Stomach (tissue), 9 donors: ENCODE measurements around the gene UBE4B. TPM values are rescaled to one million over a fixed set of nuclear protein-coding genes. Genes with fewer than 3 reads are reported as not detected.

Experiments
- DNase-seq, 2 donors: peaks; one replicate each; pipeline versions ENCODE4 v3.0.0 to v3.0.0-alpha.2; 2013 to 2019
- H3K27ac ChIP-seq, 5 donors: fragments of 200-600 bp in 4 of 5; sonication (generic) in 4 of 5; one replicate each; pipeline ENCODE4 v1.5.1; 2013 to 2019; ENCODE audit warnings: mild to moderate bottlenecking in 1 of 5, moderate library complexity in 1 of 5
- H3K27me3 ChIP-seq, 3 donors: fragments of 200-600 bp; sonication (generic); one replicate each; pipeline ENCODE4 v1.5.1; 2017 to 2019; ENCODE audit warnings: mixed run types in 1 of 3
- H3K36me3 ChIP-seq, 4 donors: fragments of 200-600 bp; sonication (generic); 1 replicate in 3 of 4; 2 replicates in 1 of 4; pipeline ENCODE4 v1.5.1; 2016 to 2019
- H3K4me1 ChIP-seq, 4 donors: fragments of 200-600 bp; sonication (generic); one replicate each; pipeline ENCODE4 v1.5.1; 2016 to 2019
- H3K4me3 ChIP-seq, 4 donors: fragments of 200-600 bp; sonication (generic) in 3 of 4; one replicate each; pipeline ENCODE4 v1.5.1; 2016 to 2019; ENCODE audit warnings: mild to moderate bottlenecking in 1 of 4
- H3K9me3 ChIP-seq, 4 donors: fragments of 200-600 bp; sonication (generic); one replicate each; pipeline ENCODE4 v1.5.1; 2016 to 2019
- EP300 ChIP-seq: sonication (generic); formaldehyde crosslinking; IDR thresholded peaks from one replicate; pipeline ENCODE4 v1.6.1; 2017; ENCODE audit warnings: antibody characterized with exemption
- POLR2A ChIP-seq, 4 donors: fragments of 450-650 bp; IDR thresholded peaks; one replicate each; pipeline ENCODE4 v1.6.1; 2016; ENCODE audit warnings: antibody characterized with exemption in 4 of 4, control low read depth in 2 of 4, mild to moderate bottlenecking in 1 of 4, moderate library complexity in 1 of 4
- POLR2AphosphoS5 ChIP-seq, 3 donors: sonication (generic); formaldehyde crosslinking; IDR thresholded peaks; one replicate each; pipeline ENCODE4 v1.6.1; 2016; ENCODE audit warnings: antibody characterized with exemption in 3 of 3
- WGBS, 5 donors: extraction: QIAGEN DNeasy Blood & Tissue Kit in 3 of 5; methylation state at CpG; one replicate each; pipeline versions ENCODE4 v1.1.5 to v1.1.7; 2013 to 2018; 5-methylcytosine and 5-hydroxymethylcytosine counted together
- intact Hi-C: fragments of 100-400 bp; cut with DNase I; formaldehyde crosslinking; loops from one replicate; pipeline ENCODE4 v1.15.1; 2023; ENCODE audit warnings: low total_unique reads
- polyA plus RNA-seq, 3 donors: library from polyadenylated mRNA; stranded (reverse); fragments of 200-250 nt; gene quantifications; one replicate each; pipeline ENCODE4 v1.2.3, GENCODE V29; 2013
- total RNA-seq, 5 donors: library from RNA; depleted of rRNA; stranded (reverse); fragments of >200 nt; gene quantifications; one replicate each; pipeline versions ENCODE4 v1.1.0 to v1.2.3, GENCODE V29; 2014 to 2016
- TF ChIP-seq, protein P1 (sequence below), 7 experiments: fragments of 450-650 bp in 4 of 7; fragments of 200-600 bp in 3 of 7; sonication (generic) in 3 of 7; IDR thresholded peaks; one replicate each; pipeline ENCODE4 v1.5.1; 2016 to 2019; ENCODE audit warnings: antibody characterized with exemption in 7 of 7, control low read depth in 2 of 7, mild to moderate bottlenecking in 1 of 7
- donor health status: healthy with polysubstance abuse.
- donor health status: Bipolar disorder and iron deficiency.
- donor health status: healthy.

UBE4B gene
- total and polyA plus RNA-seq, 8 donors = 13.3 to 82.9 (median 39.5) TPM

DNA sequence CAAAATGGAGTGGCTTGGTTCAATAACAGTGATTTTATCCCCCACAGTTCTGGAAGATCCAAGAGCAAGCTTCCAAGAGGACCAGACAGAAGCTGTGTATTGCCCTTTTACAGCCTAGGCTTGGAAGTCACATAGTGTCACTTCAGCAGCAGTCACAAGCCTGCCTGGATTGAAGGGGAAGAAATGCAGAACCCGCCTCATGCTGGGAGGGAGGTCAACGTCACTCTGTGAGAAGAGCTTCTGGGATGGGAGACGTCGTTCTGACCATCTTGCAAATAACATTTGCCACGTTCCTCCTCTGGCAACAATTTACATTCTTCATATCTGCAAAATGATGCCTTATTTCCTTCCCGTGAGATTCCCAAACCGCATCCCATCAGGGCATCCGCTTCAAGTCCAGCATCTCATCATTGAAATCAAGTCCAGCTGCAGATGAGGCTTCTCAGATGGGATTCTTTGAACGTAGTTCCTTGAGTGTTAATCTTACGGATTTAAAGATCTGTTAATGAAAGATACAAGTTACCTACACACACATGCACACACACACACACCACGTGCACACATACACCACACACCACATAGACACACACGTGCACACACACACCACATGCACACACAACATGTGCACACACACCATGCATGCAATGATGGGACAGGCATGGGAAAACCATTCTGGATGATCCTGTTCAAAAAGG lies 153.7 kb downstream of the UBE4B start:
- H3K9me3 ChIP-seq = no peaks in the 10 kb centered on the region
- H3K4me1 ChIP-seq = no peaks in the 10 kb centered on the region
- TF ChIP-seq EP300 = no peak
- TF ChIP-seq POLR2AphosphoS5 (IDR thresholded peaks at IDR 0.05) = no peak
- TF ChIP-seq POLR2A (IDR thresholded peaks at IDR 0.05) = no peak
- TF ChIP-seq, protein P1, sequence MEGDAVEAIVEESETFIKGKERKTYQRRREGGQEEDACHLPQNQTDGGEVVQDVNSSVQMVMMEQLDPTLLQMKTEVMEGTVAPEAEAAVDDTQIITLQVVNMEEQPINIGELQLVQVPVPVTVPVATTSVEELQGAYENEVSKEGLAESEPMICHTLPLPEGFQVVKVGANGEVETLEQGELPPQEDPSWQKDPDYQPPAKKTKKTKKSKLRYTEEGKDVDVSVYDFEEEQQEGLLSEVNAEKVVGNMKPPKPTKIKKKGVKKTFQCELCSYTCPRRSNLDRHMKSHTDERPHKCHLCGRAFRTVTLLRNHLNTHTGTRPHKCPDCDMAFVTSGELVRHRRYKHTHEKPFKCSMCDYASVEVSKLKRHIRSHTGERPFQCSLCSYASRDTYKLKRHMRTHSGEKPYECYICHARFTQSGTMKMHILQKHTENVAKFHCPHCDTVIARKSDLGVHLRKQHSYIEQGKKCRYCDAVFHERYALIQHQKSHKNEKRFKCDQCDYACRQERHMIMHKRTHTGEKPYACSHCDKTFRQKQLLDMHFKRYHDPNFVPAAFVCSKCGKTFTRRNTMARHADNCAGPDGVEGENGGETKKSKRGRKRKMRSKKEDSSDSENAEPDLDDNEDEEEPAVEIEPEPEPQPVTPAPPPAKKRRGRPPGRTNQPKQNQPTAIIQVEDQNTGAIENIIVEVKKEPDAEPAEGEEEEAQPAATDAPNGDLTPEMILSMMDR (IDR thresholded peaks at IDR 0.05) = no peak
- no peaks in the 10 kb centered on the region for H3K27me3 ChIP-seq
- no peak overlapping the region for H3K4me3 ChIP-seq
- 86 to 93% (median 89%) methylated on average over 12 of the region's 12 CpGs for WGBS, 5 donors
- intact Hi-C loops = no loop called here
- no peak for DNase-seq
- H3K27ac ChIP-seq = no peak overlapping the region
- peaks cover 0 to 5% (median 3%) of the 10 kb centered on the region in 4 donors for H3K36me3 ChIP-seq

DNA sequence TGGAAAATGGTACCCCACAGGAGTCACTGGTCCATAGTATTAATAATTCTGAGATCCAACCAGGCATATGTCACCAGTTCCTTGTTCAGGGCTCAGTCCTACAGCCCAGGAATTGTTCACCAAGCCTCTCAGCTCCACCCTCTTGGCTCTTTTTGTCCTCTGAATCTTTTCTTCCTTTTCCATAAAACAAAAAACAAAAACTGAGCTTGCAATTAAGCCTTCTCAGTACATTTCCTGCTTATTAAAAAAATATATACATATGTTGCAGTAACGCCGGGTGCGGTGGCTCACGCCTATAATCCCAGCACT lies 154.2 kb downstream of the UBE4B start:
- H3K9me3 ChIP-seq = no peaks in the 10 kb centered on the region
- intact Hi-C loops = no loop called here
- no peaks in the 10 kb centered on the region for H3K27me3 ChIP-seq
- no peak for TF ChIP-seq EP300
- DNase-seq = no peak
- H3K36me3 ChIP-seq = peaks cover 0 to under 1% (median 0%) of the 10 kb centered on the region in 4 donors
- no peak overlapping the region for H3K27ac ChIP-seq
- no peaks in the 10 kb centered on the region for H3K4me1 ChIP-seq
- H3K4me3 ChIP-seq = no peak overlapping the region
- WGBS, 5 donors = 94 to 97% (median 97%) methylated on average over 4 of the region's 4 CpGs

DNA sequence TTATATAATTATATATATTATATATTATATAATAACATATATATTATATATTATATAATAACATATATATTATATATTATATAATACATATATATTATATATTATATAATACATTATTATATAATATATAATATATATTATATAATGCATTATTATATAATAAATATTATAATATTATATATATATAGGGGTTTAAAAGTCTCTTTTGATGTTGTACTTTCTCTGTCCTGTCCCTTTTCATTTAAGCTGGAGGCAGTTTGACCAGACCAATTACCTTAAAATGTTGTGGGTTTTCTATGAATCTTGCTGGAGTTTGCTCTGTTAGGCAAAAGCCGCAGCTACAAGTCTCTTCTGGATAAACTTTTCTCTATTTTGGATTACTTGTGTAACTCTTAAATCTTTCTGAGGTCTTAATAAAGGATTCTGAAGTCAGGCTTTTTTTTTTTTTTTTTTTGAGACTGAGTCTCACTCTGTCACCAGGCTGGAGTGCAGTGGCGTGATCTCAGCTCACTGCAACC lies 155.4 kb downstream of the UBE4B start:
- H3K27ac ChIP-seq = no peak overlapping the region
- H3K4me3 ChIP-seq = no peak overlapping the region
- no peaks in the 10 kb centered on the region for H3K9me3 ChIP-seq
- 91 to 100% (median 97%) methylated on average over 2 of the region's 2 CpGs for WGBS, 5 donors
- intact Hi-C loops = no loop called here
- H3K4me1 ChIP-seq = no peaks in the 10 kb centered on the region
- no peaks in the 10 kb centered on the region for H3K27me3 ChIP-seq
- no peaks in the 10 kb centered on the region for H3K36me3 ChIP-seq
- TF ChIP-seq POLR2A (IDR thresholded peaks at IDR 0.05) (no peak), EP300 (no peak), POLR2AphosphoS5 (IDR thresholded peaks at IDR 0.05) (no peak)
- TF ChIP-seq, protein P1 (IDR thresholded peaks at IDR 0.05) = no peak
- DNase-seq = no peak

DNA sequence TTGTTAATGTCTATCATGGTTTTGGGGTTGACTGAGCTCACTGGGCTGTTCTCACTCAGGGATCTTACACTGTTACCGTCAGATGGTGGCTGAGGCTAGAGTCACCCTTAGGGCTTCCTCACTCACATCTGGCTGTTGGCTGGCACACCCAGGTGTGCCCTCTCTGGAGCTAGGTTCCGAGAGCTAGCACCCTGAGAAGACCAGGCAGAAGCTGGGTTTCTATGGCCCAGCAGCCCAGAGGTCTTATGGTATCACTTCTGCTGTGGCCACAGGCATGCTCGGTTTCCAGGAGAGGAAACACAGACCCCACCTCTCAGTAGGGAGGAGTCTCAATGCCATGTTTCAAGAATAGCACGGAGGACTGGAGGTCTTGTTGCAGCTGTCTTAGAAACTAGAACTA lies 156.9 kb downstream of the UBE4B start:
- Histone ChIP-seq H3K27me3 (no peaks in the 10 kb centered on the region), H3K27ac (no peak overlapping the region), H3K4me1 (peaks cover 0 to 4% (median 0%) of the 10 kb centered on the region in 4 donors), H3K36me3 (no peaks in the 10 kb centered on the region), H3K9me3 (no peaks in the 10 kb centered on the region), H3K4me3 (no peak overlapping the region)
- DNase-seq = no peak
- TF ChIP-seq, protein P1 (IDR thresholded peaks at IDR 0.05) = no peak
- TF ChIP-seq POLR2AphosphoS5 (IDR thresholded peaks at IDR 0.05) (no peak), EP300 (no peak), POLR2A (IDR thresholded peaks at IDR 0.05) (no peak)
- intact Hi-C loops = no loop called here
- 42 to 63% (median 54%) methylated on average over 4 of the region's 4 CpGs for WGBS, 5 donors

DNA sequence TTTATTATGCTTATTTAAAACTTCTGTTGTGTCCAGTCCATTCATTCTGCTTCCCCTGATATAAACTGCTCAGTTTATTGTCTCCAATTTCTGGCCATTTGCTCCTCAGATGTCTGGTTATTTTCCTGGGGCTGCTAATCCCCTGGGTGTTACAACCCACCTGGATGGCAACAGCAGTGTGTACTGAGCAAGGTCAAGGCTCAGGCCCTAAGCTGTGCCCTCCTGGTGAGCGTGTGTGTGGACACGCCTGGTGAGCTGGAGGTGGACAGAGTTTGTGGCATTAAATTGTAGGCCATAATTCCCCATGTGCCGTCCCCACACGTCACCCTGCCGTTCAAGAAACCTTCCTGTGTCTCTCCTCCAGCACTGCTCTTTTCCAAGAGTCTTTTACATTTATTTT lies 159.5 kb downstream of the UBE4B start:
- Histone ChIP-seq H3K27me3 (no peaks in the 10 kb centered on the region), H3K4me3 (no peak overlapping the region), H3K27ac (no peak overlapping the region), H3K36me3 (no peaks in the 10 kb centered on the region), H3K4me1 (peaks cover 0 to 9% (median 0%) of the 10 kb centered on the region in 4 donors), H3K9me3 (no peaks in the 10 kb centered on the region)
- intact Hi-C loops = no loop called here
- 79 to 85% (median 81%) methylated on average over 5 of the region's 5 CpGs for WGBS, 5 donors
- TF ChIP-seq, protein P1 (IDR thresholded peaks at IDR 0.05) = no peak
- TF ChIP-seq EP300 (no peak), POLR2AphosphoS5 (IDR thresholded peaks at IDR 0.05) (no peak), POLR2A (IDR thresholded peaks at IDR 0.05) (no peak)
- no peak for DNase-seq
